Stimulated activated CD8-positive, alpha-beta memory T cell treated with anti-CD3 and anti-CD28 coated beads, Interleukin-7, amount 100 ng/mL, for 24 hours (primary cell): Measurements from ENCODE around the gene KDM2B.

Experiments
- DNase-seq: peaks from one replicate; pipeline ENCODE4 v3.0.0-alpha.2; 2020; ENCODE audit warnings: low read depth

The KDM2B gene

DNA sequence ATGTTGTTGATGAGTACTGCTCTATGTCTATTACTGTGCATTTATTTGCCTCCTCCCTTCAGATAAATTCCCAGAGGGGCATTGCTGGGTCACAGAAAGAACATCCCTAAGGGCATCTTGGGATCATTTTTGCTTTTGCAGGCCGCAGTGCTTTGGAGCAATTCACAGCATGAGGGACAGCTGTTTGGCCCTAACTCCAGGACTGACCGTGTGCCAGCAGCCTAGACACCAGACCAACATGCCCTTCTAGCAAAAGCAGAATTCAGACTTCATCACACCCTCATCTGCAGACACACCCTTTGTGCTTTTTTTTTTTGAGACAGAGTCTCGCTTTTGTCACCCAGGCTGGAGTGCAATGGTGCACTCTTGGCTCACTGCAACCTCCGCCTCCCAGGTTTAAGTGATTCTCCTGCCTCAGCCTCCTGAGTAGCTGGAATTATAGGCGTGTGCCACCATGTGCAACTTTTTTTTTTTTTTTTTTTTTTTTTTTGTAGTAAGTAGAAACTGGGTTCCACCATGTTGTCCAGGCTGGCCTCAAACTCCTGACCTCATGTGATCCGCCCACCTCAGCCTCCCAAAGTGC, 149.9 kb downstream of the KDM2B start:
- no peak for DNase-seq

DNA sequence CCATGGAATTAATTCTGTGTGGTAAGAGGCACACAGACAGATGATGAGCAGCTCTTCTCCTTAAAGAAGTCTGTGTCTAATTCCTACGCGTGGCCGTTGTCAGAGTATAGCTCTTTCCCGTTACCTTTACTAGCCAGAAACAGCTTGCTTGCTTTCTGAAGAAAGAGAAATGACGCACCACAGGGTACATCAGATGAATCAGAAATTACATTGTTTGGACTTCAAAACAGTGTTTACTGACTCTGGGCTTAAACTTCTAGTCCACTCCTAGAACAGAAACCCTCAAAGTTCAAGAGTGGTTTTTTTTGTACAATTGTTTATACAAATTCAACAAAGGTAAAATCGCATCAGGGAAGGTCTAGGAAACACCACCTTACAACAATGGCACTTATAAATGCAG, 151.9 kb downstream of the KDM2B start:
- no peak for DNase-seq

GRCh38 chr12:121427556-121428050, 153.2 kb downstream of the KDM2B start:
- no peak for DNase-seq

DNA sequence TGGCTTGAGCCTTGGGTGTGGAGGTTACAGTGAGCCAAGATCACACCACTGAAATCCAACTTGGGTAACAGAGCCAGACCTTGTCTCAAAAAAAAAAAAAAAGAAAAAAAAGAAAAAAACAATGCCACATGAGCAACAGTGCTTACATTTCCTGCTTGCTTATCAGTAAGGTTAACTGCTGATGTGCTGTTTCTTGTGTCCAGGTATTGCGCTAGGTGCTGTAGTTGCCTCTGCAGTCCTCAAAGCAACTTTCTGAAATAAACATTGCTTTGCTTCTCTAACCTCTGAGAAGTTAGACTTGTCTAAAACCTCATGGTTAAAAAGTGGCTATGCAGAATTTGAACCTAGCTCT, 156.2 kb downstream of the KDM2B start:
- no peak for DNase-seq

DNA sequence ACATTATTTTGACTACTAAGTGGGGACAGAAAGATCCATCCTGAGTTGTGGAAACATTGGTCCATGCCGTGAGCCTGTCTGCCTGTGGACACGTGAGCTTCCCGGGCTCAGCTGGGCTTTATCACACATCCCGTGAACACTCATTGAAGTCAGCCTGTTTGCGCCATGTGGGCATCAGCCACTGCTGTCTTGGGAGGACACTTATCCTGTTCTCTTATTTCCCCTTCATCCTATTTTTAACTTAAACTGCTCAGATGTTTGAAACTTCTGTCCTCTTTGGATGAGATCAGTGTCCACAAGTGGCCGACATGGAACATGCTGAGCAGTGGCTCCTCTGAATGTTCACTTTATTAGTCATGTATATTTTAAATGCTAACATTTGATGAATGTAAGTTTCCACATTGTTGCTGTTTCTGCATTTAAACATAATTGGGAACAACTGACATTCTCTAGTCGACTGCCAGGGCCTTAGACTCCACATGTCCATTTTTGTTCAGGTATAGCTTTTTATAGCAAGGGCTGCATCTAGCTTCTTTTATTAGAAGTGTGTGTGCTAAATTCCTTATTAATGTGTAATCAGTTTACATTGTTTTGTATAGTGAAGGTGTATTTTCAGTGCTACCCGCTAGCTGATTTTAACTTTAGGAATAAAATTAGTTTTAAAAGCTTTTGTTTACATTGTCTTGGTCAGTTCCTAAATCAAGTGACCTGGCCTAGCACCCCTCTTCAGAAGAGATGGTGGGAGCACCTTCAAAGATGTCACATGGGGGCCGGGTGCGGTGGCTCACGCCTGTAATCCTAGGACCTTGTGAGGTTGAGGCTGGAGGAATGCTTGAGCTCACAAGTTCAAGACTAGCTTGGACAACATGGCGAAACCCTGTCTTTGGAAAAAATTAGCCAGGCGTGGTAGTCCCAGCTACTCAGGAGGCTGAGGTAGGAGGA, 156.9 kb downstream of the KDM2B start:
- no peak for DNase-seq

- no peak for DNase-seq
Observed at GRCh38 chr12:121423253-121423652, 157.6 kb downstream of the KDM2B start.

DNA sequence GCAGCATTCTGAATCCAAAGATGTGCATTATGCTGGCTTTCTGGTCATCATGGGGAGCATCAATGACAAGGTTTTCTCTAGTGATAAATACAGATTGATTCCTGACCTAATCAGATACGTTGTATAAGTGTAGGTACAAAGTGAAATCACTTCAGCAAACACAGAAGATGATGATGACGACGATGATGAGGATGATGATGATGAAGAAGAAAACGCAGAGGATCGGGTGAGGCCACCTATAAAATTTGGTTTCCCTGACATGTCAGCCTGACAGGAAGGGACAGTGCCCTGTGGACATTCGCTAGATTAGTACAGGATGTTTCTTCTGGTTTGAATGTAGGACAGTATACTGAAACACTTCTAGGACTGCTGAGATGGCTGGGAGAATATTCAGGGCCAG, 160.7 kb downstream of the KDM2B start:
- DNase-seq: no peak

DNA sequence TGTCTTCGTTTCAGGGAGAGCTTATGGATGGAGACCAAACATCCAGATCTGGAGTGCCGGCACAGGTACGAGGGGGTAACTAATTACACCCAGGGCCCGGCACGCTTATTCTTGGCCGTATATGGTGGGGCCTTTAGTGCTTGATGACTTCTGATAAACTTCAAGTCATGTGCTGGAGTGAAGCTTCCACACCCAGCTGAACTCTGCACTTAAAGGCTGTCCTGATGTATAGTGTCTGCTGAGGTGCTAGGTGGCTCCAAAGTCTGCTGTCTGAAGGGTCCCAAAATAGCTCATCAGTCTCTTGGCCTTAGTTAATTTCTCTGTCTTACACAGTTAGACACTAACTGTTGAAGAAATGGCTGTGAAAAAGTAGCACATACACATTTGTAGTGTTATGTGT, 163.0 kb downstream of the KDM2B start:
- DNase-seq: no peak

GRCh38 chr12:121413917-121414316, 166.9 kb downstream of the KDM2B start:
- DNase-seq: no peak

GRCh38 chr12:121405211-121405610, 175.6 kb downstream of the KDM2B start:
- no peak for DNase-seq

DNA sequence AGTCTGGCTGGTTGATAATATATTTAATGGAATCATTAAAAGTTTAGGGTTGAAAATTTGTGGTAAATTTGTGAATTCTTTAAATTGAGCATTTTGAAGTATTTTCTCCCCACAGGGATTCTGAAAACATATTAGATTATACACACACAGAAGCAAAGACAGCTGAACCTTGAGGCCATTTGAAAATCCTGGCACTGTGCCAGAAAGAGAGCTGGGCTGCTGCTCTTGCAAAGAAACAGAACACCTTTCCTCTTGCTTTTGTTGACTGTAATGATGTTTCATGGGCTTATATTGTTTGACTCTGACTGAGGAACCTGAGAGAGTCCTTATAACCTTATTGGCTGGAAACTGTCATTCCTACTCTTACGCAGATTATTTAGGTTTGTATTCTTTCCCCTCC, 176.1 kb downstream of the KDM2B start:
- DNase-seq: no peak

DNA sequence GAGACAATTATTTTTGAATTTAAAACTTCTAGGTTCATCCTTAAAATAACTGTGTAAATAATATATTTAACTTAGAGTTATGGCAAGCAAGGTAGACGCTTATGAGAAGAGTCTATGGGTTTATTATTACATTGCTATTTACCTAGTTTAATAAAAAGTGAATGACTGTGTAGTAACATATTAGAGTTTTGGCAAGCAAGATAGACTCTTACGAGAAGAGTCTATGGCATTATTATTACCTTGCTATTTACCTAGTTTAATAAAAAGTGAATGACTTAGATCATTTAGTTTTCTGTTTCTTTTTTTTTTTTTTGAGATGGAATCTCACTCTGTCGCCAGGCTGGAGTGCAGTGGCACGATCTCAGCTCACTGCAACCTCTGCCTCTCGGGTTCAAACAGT, 177.1 kb downstream of the KDM2B start:
- no peak for DNase-seq

- peak; percentile 18 for DNase-seq
Observed at GRCh38 chr12:121400332-121401139, 180.3 kb downstream of the KDM2B start.

GRCh38 chr12:121399391-121400331, 181.2 kb downstream of the KDM2B start, which contains the start of gene RNF34:
Gene RNF34, plus strand, starts transcription at chr12:121400118. Its CDS starts 95 bp downstream, at chr12:121400213.
- peak; percentile 96 for DNase-seq

DNA sequence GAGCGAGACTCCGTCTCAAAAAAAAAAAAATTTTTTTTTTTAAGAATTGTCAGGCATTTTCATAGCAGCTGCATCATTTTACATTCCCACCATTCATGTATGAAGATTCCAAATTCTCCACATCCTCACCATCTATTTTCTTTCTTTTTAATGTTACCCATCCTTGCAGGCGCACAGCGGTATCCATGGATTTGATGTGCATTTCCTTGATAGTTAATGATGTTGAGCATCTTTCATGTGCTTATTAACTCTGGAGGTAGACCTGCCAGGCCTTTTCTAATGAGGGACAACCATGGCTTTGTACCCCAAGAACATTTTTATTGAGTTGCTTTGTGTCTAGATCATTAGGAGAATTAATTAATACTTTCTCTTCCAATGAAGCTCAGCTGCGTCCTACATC, 182.5 kb downstream of the KDM2B start:
- no peak for DNase-seq

DNA sequence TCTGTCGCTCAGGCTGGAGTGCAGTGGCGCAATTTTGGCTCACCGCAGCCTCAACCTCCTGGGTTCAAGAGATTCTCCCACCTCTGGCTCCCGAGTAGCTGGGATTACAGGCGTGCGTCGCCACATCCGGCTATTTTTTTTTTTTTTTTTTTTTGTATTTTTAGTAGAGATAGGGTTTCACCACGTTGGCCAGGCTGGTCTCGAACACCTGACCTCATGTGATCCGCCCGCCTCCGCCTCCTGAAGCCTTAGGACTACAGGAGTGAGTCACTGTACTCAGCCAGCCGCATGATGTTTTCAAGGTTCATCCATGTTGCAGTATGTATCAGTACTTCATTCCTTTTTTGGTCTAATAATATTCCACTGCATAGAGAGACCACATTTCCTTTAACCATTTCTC, 183.3 kb downstream of the KDM2B start:
- DNase-seq: no peak

DNA sequence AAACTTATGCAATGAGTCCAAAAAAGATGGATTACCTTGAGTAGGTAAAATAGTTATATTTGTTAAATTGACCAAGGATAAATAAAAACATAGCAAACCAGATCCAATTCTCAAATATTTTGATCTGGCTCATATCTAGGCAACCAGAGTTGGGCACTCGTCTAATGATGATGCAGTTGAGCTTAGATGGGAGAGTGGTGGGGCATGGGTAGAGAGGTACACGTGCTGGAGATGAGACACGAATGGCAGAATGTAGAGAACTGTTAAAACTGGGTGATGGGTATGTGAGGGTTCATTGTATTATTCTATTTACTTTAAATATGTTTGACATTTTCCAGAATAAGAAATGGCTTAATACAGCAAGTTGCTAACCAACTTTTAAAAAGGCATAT, 188.5 kb downstream of the KDM2B start:
- no peak for DNase-seq

DNA sequence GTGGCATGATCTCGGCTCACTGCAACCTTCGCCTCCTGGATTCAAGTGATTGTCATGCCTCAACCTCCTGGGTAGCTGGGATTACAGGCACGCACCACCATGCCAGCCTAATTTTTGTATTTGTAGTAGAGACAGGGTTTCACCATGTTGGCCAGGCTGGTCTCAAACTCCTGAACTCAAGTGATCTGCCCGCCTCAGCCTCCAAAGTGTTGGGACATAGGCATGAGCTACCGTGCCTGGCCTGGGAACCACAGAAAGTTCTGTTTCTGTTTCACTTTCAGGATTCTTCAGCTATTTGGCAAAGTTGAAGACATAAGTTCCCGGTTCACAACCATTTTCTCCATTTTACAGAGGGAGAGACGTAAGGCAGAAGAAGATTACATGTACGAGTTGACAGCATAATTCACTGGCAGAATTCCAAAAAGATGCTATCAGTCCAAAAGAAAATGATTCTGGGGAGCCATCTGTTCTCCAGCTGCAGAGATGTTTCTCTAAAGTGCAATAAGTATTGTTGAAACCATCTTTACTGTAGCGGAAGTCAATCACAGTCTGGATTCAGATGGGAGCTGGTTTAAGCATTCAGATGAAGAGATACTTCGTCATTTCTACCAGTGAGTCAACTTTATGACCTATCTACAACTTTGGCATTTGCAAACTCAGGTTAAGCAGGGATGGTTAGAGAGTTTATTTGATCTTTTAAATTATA, 189.1 kb downstream of the KDM2B start:
- DNase-seq: peak; percentile 5

DNA sequence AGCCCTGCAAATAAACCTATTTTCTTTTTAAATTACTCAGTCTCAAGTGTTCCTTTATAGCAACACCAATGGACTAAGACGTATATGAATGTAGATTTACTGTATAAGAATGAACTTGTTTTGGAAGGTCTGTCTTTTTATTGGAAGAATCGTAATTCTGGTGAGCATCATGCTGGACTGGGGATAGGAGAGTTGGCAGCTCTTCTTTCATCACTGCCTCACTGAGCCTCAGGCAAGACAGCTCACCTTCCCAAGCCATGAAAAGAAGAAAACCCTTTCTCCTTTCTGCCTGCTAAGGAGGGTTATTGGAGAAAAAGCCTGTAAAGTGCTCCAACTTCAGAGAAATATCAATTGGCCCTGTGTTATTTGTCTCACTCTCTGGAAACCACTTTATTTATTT, 190.0 kb downstream of the KDM2B start:
- no peak for DNase-seq

DNA sequence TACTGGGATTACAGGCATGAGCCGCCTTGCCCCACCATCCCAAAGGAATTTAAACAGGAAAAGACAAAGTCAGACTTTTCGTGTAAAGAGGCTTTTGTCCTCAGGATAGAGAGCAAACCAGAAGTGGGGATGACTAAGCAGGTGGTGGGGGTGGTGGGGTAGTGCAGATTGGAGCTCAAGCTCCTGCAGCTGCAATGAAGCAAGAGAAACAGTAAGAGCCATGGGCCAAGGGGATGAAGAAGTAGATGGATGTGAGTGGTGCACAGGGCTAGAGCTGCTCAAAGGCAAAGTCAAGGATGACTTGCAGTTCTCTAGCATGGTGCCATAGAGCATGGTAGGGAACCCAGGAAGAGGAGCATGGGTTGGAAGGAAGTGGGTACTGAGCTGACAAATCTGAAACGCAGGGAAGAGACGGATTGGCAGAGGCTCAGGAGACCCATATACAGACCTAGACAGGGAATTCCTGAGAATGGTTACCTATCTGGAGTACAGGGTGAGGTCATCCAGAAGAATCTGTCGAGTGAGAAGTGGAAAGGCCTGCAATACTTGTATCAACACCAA, 192.3 kb downstream of the KDM2B start:
- no peak for DNase-seq
